HepG2 (cell line): Measurements from ENCODE around the gene FSCN2. TPM values are rescaled to one million over a fixed set of nuclear protein-coding genes. Genes with fewer than 3 reads are reported as not detected.

Experiments
- ADNP ChIP-seq: sonication (generic); formaldehyde crosslinking; IDR thresholded peaks from 2 replicates; pipeline ENCODE4 v1.4.0; 2020; ENCODE audit warnings: missing genetic modification reagents
- AKAP8 ChIP-seq: sonication (generic); formaldehyde crosslinking; IDR thresholded peaks from 2 replicates; pipeline ENCODE4 v1.5.1; 2020; ENCODE audit warnings: mild to moderate bottlenecking, missing genetic modification reagents
- CAMTA2 ChIP-seq: sonication (generic); formaldehyde crosslinking; IDR thresholded peaks from 2 replicates; pipeline ENCODE4 v1.4.0; 2020; ENCODE audit warnings: mild to moderate bottlenecking, missing genetic modification reagents, borderline replicate concordance
- CBFB ChIP-seq: sonication (generic); formaldehyde crosslinking; IDR thresholded peaks from 2 replicates; pipeline ENCODE4 v1.4.0; 2020; ENCODE audit warnings: missing genetic modification reagents
- DR1 ChIP-seq: sonication (generic); formaldehyde crosslinking; IDR thresholded peaks from 2 replicates; pipeline ENCODE4 v1.8.0; 2021; ENCODE audit warnings: mild to moderate bottlenecking, missing genetic modification reagents, inconsistent platforms
- ELF3 ChIP-seq: IDR thresholded peaks from 2 replicates; pipeline ENCODE4 v1.6.1; 2016; ENCODE audit warnings: missing genetic modification reagents, missing compliant biosample characterization
- GATA4 ChIP-seq: sonication (generic); IDR thresholded peaks from 2 replicates; pipeline ENCODE4 v1.6.1; 2016; ENCODE audit warnings: antibody characterized with exemption, low read depth, borderline replicate concordance
- GFI1 ChIP-seq: sonication (generic); formaldehyde crosslinking; IDR thresholded peaks from 2 replicates; pipeline ENCODE4 v1.5.0; 2020; ENCODE audit warnings: missing genetic modification reagents, mild to moderate bottlenecking, borderline replicate concordance
- KDM1A ChIP-seq: IDR thresholded peaks from 2 replicates; pipeline ENCODE4 v1.6.1; 2016; ENCODE audit warnings: missing compliant biosample characterization
- MIER2 ChIP-seq: IDR thresholded peaks from 2 replicates; pipeline ENCODE4 v1.6.1; 2016; ENCODE audit warnings: missing biosample characterization, missing genetic modification reagents
- REXO4 ChIP-seq: sonication (generic); formaldehyde crosslinking; IDR thresholded peaks from 2 replicates; pipeline ENCODE4 v1.8.0; 2022; ENCODE audit warnings: missing genetic modification reagents, mild to moderate bottlenecking, borderline replicate concordance
- RFX3 ChIP-seq: IDR thresholded peaks from 2 replicates; pipeline ENCODE4 v1.6.1; 2016; ENCODE audit warnings: missing biosample characterization, missing genetic modification reagents
- RFXANK ChIP-seq: IDR thresholded peaks from 2 replicates; pipeline ENCODE4 v1.6.1; 2016
- SCMH1 ChIP-seq: sonication (generic); formaldehyde crosslinking; IDR thresholded peaks from 2 replicates; pipeline ENCODE4 v1.9.0; 2021; ENCODE audit warnings: missing genetic modification reagents, mild to moderate bottlenecking, borderline replicate concordance
- SOX6 ChIP-seq, 2 experiments: fragments of 450-650 bp in 1 of 2; sonication (generic) in 1 of 2; formaldehyde crosslinking in 1 of 2; IDR thresholded peaks; 2 replicates each; pipeline versions ENCODE4 v1.4.0 to v1.6.1; 2017 to 2020; ENCODE audit warnings: antibody characterized with exemption in 1 of 2, mild to moderate bottlenecking in 1 of 2, missing genetic modification reagents in 1 of 2
- SUZ12 ChIP-seq: fragments of 150-350 bp; IDR thresholded peaks from 2 replicates; pipeline ENCODE4 v1.6.1; 2014; ENCODE audit warnings: low read depth, low read length
- ZNF10 ChIP-seq: sonication (generic); formaldehyde crosslinking; IDR thresholded peaks from 2 replicates; pipeline ENCODE4 v1.4.0; 2020; ENCODE audit warnings: mild to moderate bottlenecking, low read depth, missing genetic modification reagents, borderline replicate concordance
- ZNF17 ChIP-seq: sonication (generic); formaldehyde crosslinking; IDR thresholded peaks from 2 replicates; pipeline ENCODE4 v1.5.0; 2020; ENCODE audit warnings: mild to moderate bottlenecking, missing genetic modification reagents
- ZNF205 ChIP-seq: IDR thresholded peaks from 2 replicates; pipeline ENCODE4 v1.6.1; 2018; ENCODE audit warnings: missing biosample characterization, missing genetic modification reagents
- ZNF510 ChIP-seq: sonication (generic); formaldehyde crosslinking; IDR thresholded peaks from 2 replicates; pipeline ENCODE4 v1.4.0; 2020; ENCODE audit warnings: low read depth, mild to moderate bottlenecking, missing genetic modification reagents
- ZNF558 ChIP-seq: sonication (generic); formaldehyde crosslinking; IDR thresholded peaks from 2 replicates; pipeline ENCODE4 v1.9.0; 2022; ENCODE audit warnings: mild to moderate bottlenecking, missing genetic modification reagents, borderline replicate concordance
- ZNF598 ChIP-seq: sonication (generic); formaldehyde crosslinking; IDR thresholded peaks from 2 replicates; pipeline ENCODE4 v1.5.1; 2020; ENCODE audit warnings: mild to moderate bottlenecking, missing genetic modification reagents, borderline replicate concordance
- ZNF781 ChIP-seq: sonication (generic); formaldehyde crosslinking; IDR thresholded peaks from 2 replicates; pipeline ENCODE4 v1.5.1; 2020; ENCODE audit warnings: borderline replicate concordance, mild to moderate bottlenecking, missing genetic modification reagents; ENCODE audit errors: not compliant biosample characterization
- polyA plus RNA-seq, 8 experiments: library from polyadenylated mRNA; depleted of rRNA in 3 of 8; stranded (reverse) in 7 of 8; unstranded in 1 of 8; fragments of >200 nt; fragmentation: Illumina TruSeq in 4 of 8; extraction: Trizol in 4 of 8; gene quantifications; 2 replicates each; pipeline versions ENCODE4 v1.2.1 to v1.2.3, GENCODE V29; 2011 to 2016; ENCODE audit warnings: low read depth in 4 of 8, missing spikeins in 1 of 8, mixed read lengths in 1 of 8; ENCODE audit not compliant: insufficient read depth in 1 of 8
- total RNA-seq, 5 experiments: library from RNA; depleted of rRNA; stranded (reverse); fragments of >200 nt; fragmentation: Illumina TruSeq; extraction: Trizol; gene quantifications; 2 replicates each; pipeline ENCODE4 v1.2.3, GENCODE V29; 2016; ENCODE audit warnings: low read depth in 1 of 5
- TF ChIP-seq, protein P1 (sequence below): sonication (generic); formaldehyde crosslinking; IDR thresholded peaks from 2 replicates; pipeline ENCODE4 v1.5.0; 2020; ENCODE audit warnings: mild to moderate bottlenecking, missing genetic modification reagents, borderline replicate concordance
- TF ChIP-seq, protein P2 (sequence below): sonication (generic); formaldehyde crosslinking; IDR thresholded peaks from 2 replicates; pipeline ENCODE4 v1.4.0; 2020; ENCODE audit warnings: missing genetic modification reagents
- TF ChIP-seq, protein P3 (sequence below): sonication (generic); formaldehyde crosslinking; IDR thresholded peaks from 2 replicates; pipeline ENCODE4 v1.4.0; 2020; ENCODE audit warnings: missing genetic modification reagents, borderline replicate concordance

FSCN2 gene
- total and polyA plus RNA-seq, 2 of the 13 experiments (the other 11 are each of a cell fraction or from before 2014, with no cell fraction given), result 0.09 TPM; not detected in 1

DNA sequence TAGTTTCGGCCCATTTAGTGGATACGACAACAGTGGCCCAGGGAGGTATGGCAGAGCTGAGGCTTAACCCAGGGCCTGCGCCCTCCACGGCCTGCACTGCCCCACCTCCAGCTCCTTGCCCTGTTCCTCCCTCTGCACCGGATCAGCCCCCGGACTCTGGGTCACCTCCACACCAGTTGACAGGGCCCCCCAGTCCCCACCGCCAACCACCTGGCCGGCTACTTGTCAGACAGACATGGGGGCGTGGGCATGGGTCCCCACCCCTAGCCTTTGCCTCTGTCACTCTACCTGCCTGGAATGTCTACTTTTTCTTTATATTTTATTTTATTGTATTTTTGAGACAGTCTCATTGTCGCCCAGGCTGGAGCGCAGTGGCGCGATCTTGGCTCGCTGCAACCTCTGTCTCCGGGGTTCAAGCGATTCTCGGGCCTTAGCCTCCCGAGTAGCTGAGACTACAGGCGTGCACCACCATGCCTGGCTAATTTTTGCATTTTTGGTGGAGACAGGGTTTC lies 12.6 kb upstream of the FSCN2 start (continued):
- TF ChIP-seq, protein P1, sequence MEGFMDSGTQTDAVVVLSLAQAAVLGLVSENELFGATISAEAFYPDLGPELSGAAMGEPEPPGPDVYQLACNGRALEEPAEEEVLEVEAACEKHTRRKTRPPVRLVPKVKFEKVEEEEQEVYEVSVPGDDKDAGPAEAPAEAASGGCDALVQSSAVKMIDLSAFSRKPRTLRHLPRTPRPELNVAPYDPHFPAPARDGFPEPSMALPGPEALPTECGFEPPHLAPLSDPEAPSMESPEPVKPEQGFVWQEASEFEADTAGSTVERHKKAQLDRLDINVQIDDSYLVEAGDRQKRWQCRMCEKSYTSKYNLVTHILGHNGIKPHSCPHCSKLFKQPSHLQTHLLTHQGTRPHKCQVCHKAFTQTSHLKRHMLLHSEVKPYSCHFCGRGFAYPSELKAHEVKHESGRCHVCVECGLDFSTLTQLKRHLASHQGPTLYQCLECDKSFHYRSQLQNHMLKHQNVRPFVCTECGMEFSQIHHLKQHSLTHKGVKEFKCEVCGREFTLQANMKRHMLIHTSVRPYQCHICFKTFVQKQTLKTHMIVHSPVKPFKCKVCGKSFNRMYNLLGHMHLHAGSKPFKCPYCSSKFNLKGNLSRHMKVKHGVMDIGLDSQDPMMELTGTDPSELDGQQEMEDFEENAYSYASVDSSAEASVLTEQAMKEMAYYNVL (CRISPR knock-in tag), result peak; percentile 5; the same call in 1 of the 2 replicates
- TF ChIP-seq MIER2 (CRISPR knock-in tag), result no peak
- no peak for TF ChIP-seq REXO4 (CRISPR knock-in tag)
- TF ChIP-seq, protein P2, sequence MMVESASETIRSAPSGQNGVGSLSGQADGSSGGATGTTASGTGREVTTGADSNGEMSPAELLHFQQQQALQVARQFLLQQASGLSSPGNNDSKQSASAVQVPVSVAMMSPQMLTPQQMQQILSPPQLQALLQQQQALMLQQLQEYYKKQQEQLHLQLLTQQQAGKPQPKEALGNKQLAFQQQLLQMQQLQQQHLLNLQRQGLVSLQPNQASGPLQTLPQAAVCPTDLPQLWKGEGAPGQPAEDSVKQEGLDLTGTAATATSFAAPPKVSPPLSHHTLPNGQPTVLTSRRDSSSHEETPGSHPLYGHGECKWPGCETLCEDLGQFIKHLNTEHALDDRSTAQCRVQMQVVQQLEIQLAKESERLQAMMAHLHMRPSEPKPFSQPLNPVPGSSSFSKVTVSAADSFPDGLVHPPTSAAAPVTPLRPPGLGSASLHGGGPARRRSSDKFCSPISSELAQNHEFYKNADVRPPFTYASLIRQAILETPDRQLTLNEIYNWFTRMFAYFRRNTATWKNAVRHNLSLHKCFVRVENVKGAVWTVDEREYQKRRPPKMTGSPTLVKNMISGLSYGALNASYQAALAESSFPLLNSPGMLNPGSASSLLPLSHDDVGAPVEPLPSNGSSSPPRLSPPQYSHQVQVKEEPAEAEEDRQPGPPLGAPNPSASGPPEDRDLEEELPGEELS (CRISPR knock-in tag), result no peak
- no peak for TF ChIP-seq RFXANK (CRISPR knock-in tag)
- TF ChIP-seq SUZ12, result no peak
- TF ChIP-seq SCMH1 (CRISPR knock-in tag), result no peak
- TF ChIP-seq ZNF17, result 0 out of 2 replicates have a peak, but pooled peaks have one; percentile 52
- no peak for TF ChIP-seq GATA4
- TF ChIP-seq RFX3, result no peak
- TF ChIP-seq AKAP8 (CRISPR knock-in tag), result peak; percentile 23; the same call in 1 of the 2 replicates
- TF ChIP-seq ZNF598, result no peak
- TF ChIP-seq DR1 (CRISPR knock-in tag), result no peak
- no peak for TF ChIP-seq ZNF558 (CRISPR knock-in tag)
- no peak for TF ChIP-seq GFI1
- TF ChIP-seq ZNF10 (CRISPR knock-in tag), result no peak
- no peak for TF ChIP-seq CBFB (CRISPR knock-in tag)
- TF ChIP-seq, protein P3, sequence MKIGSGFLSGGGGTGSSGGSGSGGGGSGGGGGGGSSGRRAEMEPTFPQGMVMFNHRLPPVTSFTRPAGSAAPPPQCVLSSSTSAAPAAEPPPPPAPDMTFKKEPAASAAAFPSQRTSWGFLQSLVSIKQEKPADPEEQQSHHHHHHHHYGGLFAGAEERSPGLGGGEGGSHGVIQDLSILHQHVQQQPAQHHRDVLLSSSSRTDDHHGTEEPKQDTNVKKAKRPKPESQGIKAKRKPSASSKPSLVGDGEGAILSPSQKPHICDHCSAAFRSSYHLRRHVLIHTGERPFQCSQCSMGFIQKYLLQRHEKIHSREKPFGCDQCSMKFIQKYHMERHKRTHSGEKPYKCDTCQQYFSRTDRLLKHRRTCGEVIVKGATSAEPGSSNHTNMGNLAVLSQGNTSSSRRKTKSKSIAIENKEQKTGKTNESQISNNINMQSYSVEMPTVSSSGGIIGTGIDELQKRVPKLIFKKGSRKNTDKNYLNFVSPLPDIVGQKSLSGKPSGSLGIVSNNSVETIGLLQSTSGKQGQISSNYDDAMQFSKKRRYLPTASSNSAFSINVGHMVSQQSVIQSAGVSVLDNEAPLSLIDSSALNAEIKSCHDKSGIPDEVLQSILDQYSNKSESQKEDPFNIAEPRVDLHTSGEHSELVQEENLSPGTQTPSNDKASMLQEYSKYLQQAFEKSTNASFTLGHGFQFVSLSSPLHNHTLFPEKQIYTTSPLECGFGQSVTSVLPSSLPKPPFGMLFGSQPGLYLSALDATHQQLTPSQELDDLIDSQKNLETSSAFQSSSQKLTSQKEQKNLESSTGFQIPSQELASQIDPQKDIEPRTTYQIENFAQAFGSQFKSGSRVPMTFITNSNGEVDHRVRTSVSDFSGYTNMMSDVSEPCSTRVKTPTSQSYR (CRISPR knock-in tag), result no peak
- no peak for TF ChIP-seq ADNP (CRISPR knock-in tag)
- no peak for TF ChIP-seq SOX6 (IDR thresholded peaks at IDR 0.05)
- 0 out of 2 replicates have a peak, but pooled peaks have one; percentile 0 for TF ChIP-seq SOX6 (CRISPR knock-in tag; IDR thresholded peaks at IDR 0.05)
- no peak for TF ChIP-seq ELF3 (CRISPR knock-in tag)
- TF ChIP-seq CAMTA2, result no peak
- no peak for TF ChIP-seq ZNF510 (CRISPR knock-in tag)
- TF ChIP-seq KDM1A (CRISPR knock-in tag), result no peak
- no peak for TF ChIP-seq ZNF205 (CRISPR knock-in tag)
- TF ChIP-seq ZNF781 (CRISPR knock-in tag), result no peak
